ENCODE data around the gene MRC2.
"Not testable (repeated sequence)": the region's sequence is repeated elsewhere in the genome, so short reads cannot be mapped to it uniquely, and the experiment has no call there.

Gene MRC2

GRCh38 chr17:62597150-62597549 lies 30.3 kb upstream of the MRC2 start:
- in situ Hi-C loops (cut with HindIII; ENCODE audit: low pct_unique_long_range_greater_than_20kb, low sequenced_read_pairs), result no loop called here
- TF ChIP-seq JUND (IDR thresholded peaks at IDR 0.05; ENCODE audit: low read depth), result no peak
- no peak for DNase-seq (ENCODE audit: low read depth in 1 of 2, low spot score in 1 of 2)

DNA sequence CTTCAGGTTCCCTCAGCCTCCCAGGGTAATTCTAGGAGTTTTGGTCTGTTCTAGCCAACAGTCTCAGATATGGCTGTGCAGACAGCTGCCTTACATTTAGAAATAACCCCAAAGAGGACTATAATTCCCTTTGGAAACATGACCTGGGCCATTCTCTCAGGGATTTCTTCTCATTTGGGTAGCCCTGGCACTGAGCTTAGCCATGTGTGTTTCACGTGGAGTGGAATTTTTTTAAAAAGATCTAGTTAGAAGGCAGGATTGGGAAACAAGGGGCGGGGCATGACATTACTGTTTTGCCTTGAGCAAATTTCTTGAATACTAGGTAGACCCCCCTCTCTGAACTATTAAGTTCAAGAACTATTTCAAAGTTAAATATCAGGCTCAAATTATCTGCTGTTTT lies 29.6 kb upstream of the MRC2 start:
- in situ Hi-C loops (cut with HindIII; ENCODE audit: low pct_unique_long_range_greater_than_20kb, low sequenced_read_pairs), result no loop called here
- TF ChIP-seq JUND (IDR thresholded peaks at IDR 0.05; ENCODE audit: low read depth), result no peak
- no peak for DNase-seq (ENCODE audit: low read depth in 1 of 2, low spot score in 1 of 2)

- in situ Hi-C loops (cut with HindIII; ENCODE audit: low pct_unique_long_range_greater_than_20kb, low sequenced_read_pairs), result no loop called here
- no peak for DNase-seq (ENCODE audit: low read depth in 1 of 2, low spot score in 1 of 2)
- no peak for TF ChIP-seq JUND (IDR thresholded peaks at IDR 0.05; ENCODE audit: low read depth)
Measured at GRCh38 chr17:62599964-62600657, 27.4 kb upstream of the MRC2 start.

- in situ Hi-C loops (cut with HindIII; ENCODE audit: low pct_unique_long_range_greater_than_20kb, low sequenced_read_pairs), result no loop called here
- TF ChIP-seq JUND (IDR thresholded peaks at IDR 0.05; ENCODE audit: low read depth), result no peak
- no peak for DNase-seq (ENCODE audit: low read depth in 1 of 2, low spot score in 1 of 2)
Measured at GRCh38 chr17:62600805-62601204, 26.7 kb upstream of the MRC2 start.

GRCh38 chr17:62601471-62601870 lies 26.0 kb upstream of the MRC2 start:
- no peak for DNase-seq (ENCODE audit: low read depth in 1 of 2, low spot score in 1 of 2)
- TF ChIP-seq JUND (IDR thresholded peaks at IDR 0.05; ENCODE audit: low read depth), result no peak
- in situ Hi-C loops (cut with HindIII; ENCODE audit: low pct_unique_long_range_greater_than_20kb, low sequenced_read_pairs), result no loop called here

DNA sequence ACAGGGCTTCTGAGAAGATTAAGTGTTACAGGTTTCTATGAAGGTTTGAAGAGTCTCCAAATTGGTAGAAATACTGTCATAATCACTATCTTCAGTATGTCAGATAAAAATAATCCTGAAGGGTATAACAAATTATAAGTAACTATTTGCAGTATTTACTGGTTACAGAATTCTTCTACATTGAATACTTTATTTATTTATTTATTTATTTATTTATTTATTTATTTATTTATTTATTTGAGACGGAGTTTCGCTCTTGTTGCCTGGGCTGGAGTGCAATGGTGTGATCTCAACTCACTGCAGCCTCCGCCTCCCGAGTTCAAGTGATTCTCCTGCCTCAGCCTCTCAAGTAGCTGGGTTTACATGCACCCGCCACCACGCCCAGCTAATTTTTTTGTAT lies 23.7 kb upstream of the MRC2 start:
- DNase-seq (ENCODE audit: low read depth in 1 of 2, low spot score in 1 of 2); in situ Hi-C loops (cut with HindIII; ENCODE audit: low pct_unique_long_range_greater_than_20kb, low sequenced_read_pairs): not testable (repeated sequence)

GRCh38 chr17:62605588-62605987 lies 21.9 kb upstream of the MRC2 start:
- DNase-seq (ENCODE audit: low read depth in 1 of 2, low spot score in 1 of 2), result no peak
- TF ChIP-seq JUND (IDR thresholded peaks at IDR 0.05; ENCODE audit: low read depth), result no peak
- in situ Hi-C loops (cut with HindIII; ENCODE audit: low pct_unique_long_range_greater_than_20kb, low sequenced_read_pairs), result no loop called here

DNA sequence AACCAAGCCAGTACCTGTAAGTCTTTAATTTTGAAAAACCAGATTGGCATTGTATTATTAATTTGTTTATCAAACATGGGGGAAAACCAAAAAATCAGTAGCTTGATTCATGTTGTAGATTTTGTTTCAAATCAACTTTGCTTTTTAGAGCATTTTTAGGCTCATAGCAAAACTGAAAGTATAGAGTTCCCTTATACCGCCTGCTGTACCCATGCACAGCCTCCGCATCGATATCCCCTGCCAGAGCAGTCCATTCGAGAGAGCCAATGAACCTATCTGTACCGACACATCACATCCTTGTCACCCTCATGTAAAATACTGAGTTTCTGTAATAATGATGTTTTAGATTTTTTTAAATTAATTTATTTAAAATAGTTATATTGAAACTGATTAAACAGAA lies 16.2 kb upstream of the MRC2 start:
- no peak for TF ChIP-seq JUND (IDR thresholded peaks at IDR 0.05; ENCODE audit: low read depth)
- DNase-seq (ENCODE audit: low read depth in 1 of 2, low spot score in 1 of 2), result no peak
- in situ Hi-C loops (cut with HindIII; ENCODE audit: low pct_unique_long_range_greater_than_20kb, low sequenced_read_pairs), result no loop called here

- in situ Hi-C loops (cut with HindIII; ENCODE audit: low pct_unique_long_range_greater_than_20kb, low sequenced_read_pairs), result no loop called here
- no peak for DNase-seq (ENCODE audit: low read depth in 1 of 2, low spot score in 1 of 2)
- TF ChIP-seq JUND (IDR thresholded peaks at IDR 0.05; ENCODE audit: low read depth), result no peak
Measured at GRCh38 chr17:62611728-62612127, 15.7 kb upstream of the MRC2 start.

GRCh38 chr17:62612289-62612688 lies 15.2 kb upstream of the MRC2 start:
- DNase-seq (ENCODE audit: low read depth in 1 of 2, low spot score in 1 of 2); in situ Hi-C loops (cut with HindIII; ENCODE audit: low pct_unique_long_range_greater_than_20kb, low sequenced_read_pairs): not testable (repeated sequence)

DNA sequence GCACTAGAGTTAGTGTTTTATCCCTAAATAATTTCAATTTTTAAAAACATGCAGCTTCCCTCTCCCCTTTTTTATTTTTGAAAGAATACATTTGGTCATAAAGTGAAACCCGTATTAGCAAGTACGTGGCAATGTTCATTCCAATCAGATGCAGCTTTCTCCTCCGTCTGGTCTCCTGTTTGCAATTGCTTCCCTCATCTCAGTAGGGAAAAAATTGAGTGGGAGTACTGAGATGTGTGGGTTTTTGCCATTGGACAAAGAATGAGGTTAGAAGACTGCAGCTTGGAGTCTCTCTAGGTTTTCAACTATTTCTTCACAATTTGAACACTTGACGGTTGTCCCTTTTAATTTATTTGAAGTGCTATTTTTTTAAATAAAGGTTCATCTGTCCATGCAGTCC lies 14.4 kb upstream of the MRC2 start:
- in situ Hi-C loops (cut with HindIII; ENCODE audit: low pct_unique_long_range_greater_than_20kb, low sequenced_read_pairs); DNase-seq (ENCODE audit: low read depth in 1 of 2, low spot score in 1 of 2): not testable (repeated sequence)

DNA sequence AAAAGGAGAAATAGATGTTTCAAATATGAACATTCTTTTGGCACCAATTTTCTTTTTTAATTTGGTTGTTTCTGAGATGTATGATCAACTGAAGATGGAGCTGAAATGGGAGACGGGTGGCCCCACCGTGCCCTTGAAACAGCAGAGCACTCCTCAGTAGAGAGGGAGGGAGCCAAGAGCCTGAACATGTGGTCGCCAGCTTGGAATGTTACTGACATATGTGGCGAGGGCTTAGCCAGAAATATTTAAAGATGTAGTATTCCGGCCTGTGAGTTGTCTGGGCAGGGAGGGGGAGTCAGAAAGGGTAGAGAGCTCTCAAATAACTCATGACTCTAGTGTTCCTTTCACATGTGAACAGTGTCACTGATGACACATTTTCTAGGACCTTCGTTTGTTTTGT lies 13.3 kb upstream of the MRC2 start:
- in situ Hi-C loops (cut with HindIII; ENCODE audit: low pct_unique_long_range_greater_than_20kb, low sequenced_read_pairs), result no loop called here
- TF ChIP-seq JUND (IDR thresholded peaks at IDR 0.05; ENCODE audit: low read depth), result no peak
- DNase-seq (ENCODE audit: low read depth in 1 of 2, low spot score in 1 of 2), result no peak

- no peak for DNase-seq (ENCODE audit: low read depth in 1 of 2, low spot score in 1 of 2)
- in situ Hi-C loops (cut with HindIII; ENCODE audit: low pct_unique_long_range_greater_than_20kb, low sequenced_read_pairs), result no loop called here
- TF ChIP-seq JUND (IDR thresholded peaks at IDR 0.05; ENCODE audit: low read depth), result no peak
Measured at GRCh38 chr17:62615503-62615902, 12.0 kb upstream of the MRC2 start.

Data from T47D (cell line).